HG02759 (cell line): ENCODE results near the gene INO80E.
A peak's percentile ranks its signal among the peaks of the same experiment; 100 is the strongest.
"Not testable (repeated sequence)": the region's sequence is repeated elsewhere in the genome, so short reads cannot be mapped to it uniquely, and the experiment has no call there.

ENCODE experiments used
- ATAC-seq: cut with Tn5 transposase; IDR thresholded peaks from one replicate; pipeline ENCODE4 v1.9.1; 2021; ENCODE audit warnings: mild to moderate bottlenecking, moderate library complexity; ENCODE audit not compliant: unreplicated experiment

Gene INO80E

GRCh38 chr16:30030011-30030685 lies 34.1 kb downstream of the INO80E start:
- ATAC-seq = no peak

DNA sequence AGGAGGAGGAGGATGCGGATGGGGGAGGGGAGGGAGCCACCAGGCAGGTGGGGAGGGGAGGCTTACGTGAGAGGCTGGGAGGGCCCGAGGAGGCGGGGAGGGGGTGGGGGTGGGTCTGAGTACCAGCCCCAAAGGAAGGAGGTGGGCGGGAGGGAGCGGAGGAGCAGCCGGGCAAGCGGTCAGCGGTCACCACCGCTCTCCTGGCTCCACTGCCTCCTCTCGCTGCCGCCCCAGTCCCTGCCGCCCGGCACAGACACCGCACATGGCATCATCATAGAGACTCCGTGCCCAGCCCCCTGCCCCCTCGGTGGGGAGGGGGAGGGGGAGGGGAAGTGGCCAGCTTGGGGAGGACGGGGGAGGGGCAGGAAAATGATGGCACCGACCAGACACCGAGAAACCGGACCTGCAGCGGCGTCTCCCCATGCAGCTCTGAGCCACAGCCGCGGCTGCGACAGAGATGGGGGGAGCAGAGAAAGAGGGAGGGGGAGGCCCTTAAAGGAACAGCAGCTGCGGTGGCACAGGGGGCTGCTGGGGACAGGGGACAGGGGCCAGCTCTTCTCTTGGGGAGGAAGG lies 34.9 kb downstream of the INO80E start, which contains the start of gene TLCD3B:
Gene TLCD3B (minus strand): TSS at position 431 of the 573 bp plus-strand sequence. CDS start 744 bp downstream, outside the sequence.
- ATAC-seq = no peak

DNA sequence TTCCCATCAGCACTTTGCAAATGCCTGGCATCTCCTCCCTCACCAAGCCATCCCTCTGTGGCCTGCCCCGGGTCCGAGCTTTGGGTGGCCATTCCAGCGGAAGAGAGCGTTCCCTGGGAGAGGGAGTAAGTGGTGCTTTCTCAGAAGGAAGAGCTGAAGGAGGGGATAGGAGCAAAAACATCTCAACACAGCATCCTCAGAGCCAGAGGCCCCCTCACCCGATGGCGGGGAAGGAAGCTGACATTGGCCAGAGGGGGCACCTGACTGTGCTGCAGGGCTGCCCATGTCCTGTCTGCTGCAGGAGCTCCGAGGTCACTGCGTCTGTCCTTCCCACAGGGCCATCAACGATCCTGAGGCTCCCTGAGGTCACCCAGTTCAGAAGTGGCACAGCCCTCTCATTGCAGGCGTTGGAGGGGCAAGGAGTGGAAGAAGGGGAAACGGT lies 35.5 kb downstream of the INO80E start:
- no peak for ATAC-seq

DNA sequence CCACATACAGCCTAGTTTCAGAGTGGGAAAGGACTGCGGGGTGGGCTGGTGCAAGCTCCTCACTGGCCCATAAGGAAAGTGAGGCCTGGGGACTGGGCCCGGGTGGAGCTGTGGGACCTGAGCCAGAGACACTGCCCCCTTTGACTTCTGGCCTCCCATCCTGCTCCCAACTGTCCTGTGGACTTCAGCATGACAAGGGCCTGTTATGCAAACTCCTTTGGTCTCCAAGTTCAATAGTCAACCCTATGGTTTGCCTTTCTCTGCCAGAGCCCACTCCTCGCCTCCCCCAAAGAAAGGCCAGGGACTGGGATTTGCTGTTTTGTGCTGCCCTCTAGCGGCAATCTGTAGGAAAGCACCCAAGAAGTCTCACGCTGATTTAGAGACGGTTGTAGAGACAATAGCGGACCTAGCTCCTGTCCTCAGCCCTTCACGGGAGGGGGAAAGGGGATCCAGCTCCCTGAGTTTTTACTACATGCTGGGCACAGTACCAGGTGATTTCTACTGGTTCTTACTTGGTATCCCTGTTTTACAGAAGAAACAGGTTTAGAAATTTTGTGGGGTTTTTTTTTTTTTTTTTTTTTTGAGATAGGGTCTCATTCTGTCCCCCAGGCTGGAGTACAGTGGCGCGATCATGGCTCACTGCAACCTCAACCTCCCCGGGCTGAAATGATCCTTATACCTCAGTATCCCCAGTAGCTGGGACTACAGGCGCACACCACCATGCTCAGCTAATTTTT lies 36.2 kb downstream of the INO80E start:
- no peak for ATAC-seq

DNA sequence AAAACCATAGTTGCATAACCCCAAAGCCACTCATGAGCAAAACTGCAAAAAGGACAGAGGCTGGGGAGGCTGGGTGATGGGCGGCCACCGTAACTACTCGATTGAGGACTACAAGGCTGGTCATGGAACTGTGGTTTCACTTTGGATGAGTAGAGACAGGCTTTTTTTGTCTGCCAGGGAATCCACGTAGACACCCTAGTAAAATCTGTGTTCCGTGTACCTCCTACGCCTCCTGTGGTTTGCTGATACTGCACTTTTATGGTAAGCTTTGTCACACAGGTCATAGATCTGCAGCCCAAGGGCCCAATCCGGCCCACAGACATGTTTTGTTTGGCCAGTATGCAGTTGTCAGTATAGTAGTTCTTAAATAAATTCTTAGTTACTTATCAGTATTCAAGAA lies 37.2 kb downstream of the INO80E start:
- no peak for ATAC-seq

GRCh38 chr16:30040221-30040620 lies 44.2 kb downstream of the INO80E start:
- ATAC-seq = no peak

GRCh38 chr16:30040690-30041089 lies 44.6 kb downstream of the INO80E start:
- ATAC-seq = not testable (repeated sequence)

DNA sequence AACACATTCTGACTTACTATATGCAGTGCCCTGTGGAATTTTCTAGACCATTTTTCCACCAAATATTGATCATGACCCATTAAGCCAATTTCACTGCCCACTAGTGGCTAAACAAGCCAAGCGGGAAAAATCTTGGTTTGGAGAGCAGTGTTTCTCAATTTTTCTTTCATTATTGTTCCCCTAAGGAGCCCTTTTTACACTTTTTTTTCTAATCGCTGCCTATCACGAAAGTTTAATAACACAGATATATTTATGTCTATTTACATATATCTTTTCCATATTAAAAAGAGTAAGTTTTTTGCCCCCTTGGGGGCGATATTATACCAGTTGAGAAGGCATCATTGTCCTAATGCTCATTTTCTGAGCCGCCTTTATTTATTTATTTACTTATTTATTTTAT lies 45.8 kb downstream of the INO80E start:
- ATAC-seq = no peak

DNA sequence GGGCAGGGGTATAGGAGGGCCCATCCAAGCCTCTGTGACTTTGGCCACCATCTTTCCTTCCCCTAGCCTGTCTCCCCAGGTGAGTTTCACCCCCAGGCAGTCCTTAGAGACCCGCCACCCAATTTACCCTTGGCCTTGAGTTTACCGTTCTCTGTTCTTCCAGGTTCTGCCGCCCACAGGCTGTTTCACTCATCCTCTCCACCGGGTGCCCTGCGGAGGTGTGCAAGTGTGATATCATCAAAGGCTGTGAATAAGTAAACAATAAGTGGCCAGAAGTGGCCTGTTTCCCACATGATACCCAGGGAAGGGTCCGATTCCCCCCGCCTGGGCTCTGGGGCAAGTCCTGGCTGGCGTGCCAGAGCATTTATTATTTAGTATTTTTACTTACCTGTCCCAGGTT lies 50.1 kb downstream of the INO80E start:
- ATAC-seq = no peak

DNA sequence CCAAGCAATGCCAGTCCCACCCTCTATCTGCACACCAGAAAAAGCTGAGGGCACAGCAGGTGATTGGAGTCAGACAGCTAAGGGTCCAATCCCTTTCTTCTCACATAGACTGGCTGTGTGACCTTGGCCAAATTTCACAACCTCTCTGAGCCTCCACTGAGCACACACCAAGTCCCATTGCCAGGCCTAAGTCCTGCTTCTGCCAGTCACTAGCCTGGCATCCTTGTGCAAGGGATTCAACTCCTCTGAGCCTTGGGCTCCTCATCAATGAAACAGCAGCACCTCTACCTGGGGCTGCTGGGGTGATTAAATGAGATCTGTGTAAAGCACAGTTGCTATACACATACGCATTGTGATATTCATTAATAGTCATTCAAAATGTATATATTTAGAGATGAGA lies 50.5 kb downstream of the INO80E start:
- ATAC-seq = no peak

DNA sequence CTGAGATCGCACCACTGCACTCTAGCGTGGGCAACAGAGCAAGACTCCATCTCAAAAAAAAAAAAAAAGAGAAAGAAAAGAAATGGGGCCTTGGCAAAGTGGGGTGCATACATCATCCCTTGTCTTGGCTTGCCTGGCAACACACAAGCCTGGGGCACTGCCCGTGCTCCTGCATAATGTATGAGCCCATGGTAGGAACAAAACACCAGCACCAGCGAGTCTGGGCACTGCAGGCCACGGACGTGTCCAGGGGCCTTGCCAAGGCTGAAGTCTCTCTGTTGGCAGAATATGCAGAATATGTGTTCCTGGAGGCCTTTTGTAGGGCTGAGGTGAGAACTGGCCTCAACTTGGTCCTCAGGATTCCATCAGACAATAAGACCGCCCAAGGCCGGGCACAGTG lies 53.8 kb downstream of the INO80E start:
- no peak for ATAC-seq

DNA sequence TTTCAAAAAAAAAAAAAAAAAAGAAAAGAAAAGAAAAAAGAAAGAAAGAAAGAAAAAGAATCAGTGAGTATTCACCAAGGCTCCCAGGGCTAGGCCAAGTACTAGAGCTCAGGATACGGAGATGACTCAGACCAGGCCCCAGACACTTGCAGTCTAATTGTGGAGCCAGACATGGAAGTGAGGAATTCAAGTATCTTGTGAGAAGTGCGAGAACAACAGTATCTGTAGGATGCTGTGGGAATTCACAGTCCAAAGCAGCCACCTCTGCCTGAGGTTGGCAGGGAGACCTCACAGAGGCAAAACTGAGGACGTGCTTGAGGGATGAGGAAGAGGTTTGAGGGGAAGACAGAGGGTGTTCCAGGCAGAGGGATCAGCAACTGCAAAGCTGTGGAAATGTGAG lies 55.5 kb downstream of the INO80E start:
- ATAC-seq = no peak

DNA sequence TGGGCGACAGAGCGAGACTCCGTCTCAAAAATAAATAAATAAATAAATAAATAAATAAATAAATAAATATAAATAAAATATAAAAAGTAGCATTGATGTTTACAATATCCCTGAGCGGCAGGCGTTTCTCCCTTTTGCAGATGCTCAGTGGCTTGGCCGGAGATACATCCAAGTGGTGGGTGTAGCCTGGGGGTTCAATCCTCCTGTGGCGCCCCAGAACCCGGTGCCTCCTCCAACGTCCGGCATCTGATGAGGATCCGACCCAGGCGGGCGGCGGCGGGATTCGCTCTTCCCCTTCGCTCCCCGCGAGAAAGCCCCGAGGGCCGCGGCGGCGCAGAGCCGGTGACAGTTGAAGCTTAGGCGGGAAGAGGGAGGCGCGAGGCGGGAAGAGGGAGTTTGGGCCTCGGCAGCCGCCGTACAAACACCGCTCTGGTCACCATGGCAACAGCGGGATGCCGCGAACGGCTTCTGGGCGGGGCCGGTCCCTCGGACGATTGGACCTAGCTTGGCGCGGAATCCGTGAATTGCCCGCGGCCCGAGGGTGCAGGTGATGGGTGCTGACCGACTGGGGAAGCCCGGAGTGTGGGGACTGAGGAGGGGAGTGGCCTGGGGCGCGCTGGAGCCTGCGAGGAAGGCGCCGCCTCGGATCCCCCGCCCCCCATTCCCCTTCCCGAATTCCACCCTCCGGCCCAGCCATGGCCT lies 56.8 kb downstream of the INO80E start:
- peak; percentile 84 for ATAC-seq

DNA sequence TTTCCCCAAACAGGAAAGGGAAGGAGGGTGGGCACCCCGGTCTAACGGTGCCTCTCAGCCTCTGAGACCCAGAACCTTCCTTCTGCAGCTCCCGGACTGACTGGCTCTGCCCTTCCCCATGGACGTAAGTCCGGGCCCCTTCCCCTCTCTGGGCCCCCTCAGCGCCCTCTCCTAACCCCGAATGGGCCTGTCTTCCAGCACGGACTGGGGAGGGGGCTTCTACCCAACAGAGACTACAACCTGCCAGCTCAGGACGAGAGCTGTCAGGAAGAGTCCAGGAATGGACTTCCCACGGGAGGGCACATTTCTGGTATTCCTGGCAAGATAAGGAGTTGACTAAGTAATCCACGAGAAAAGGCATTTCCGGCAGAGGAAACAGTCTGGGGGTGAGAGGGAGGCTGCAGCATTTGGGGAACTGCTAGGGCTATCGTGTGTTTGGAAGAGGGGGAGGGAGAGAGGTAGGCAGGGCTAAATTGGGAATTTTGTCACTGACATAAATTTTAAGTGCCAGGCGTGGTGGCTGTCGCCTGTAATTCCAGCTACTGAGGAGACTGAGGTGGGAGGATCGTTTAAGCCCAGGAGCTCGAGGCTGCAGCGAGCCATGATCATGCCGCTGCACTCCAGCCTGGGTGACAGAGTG lies 57.5 kb downstream of the INO80E start:
- no peak for ATAC-seq

GRCh38 chr16:30054451-30054850 lies 58.4 kb downstream of the INO80E start:
- ATAC-seq = no peak

DNA sequence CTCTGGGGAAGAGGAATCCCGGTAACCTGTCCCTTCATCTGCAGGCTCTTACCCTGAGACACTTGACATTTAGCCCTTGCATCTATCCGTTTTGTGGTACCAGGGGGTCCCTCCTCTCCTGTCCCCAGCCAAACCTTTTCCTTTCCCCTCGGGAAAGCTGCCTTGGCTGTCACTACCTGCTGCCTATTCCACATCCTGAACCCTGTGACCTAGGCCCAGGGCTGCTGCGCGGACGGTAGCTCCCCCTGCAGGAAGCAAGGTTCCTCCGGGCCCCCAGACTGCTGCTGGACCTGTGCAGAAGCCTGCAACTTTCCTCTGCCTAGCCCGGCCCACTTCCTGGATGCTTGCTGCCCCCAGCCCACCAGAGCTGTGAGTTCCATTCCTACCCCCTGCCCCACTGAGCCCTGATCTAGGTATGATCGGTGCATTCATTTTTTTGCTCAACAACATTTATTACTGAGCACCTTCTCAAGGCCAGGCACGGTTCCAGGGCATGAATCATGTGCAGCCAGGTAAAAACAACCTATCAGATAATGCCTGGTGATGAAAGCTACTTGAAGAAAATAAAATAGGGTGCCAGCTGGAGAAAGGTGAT lies 59.0 kb downstream of the INO80E start:
- ATAC-seq = no peak
